ENCODE data around the gene NME9.

GRCh38 chr3:138344754-138345153, 15.1 kb upstream of the NME9 start:
- TF ChIP-seq CTCF (IDR thresholded peaks at IDR 0.05 in 2 of 3, conservative IDR thresholded peaks at IDR 0.05 in 1 of 3; ENCODE audit: control insufficient read depth in 2 of 3, extremely low read depth in 1 of 3, insufficient read depth in 1 of 3, low read depth in 3 of 3, low read length in 3 of 3) (no peak), CHD1 (IDR thresholded peaks at IDR 0.05; ENCODE audit: low read depth, low read length) (no peak), REST (IDR thresholded peaks at IDR 0.05; ENCODE audit: low read depth, low read length) (no peak), CEBPB (IDR thresholded peaks at IDR 0.05; ENCODE audit: borderline replicate concordance in 1 of 2, low read depth in 2 of 2, low read length in 2 of 2) (no peak), ZBTB40 (IDR thresholded peaks at IDR 0.05; ENCODE audit: borderline replicate concordance) (no peak)

Data from GM12878 (cell line).